ENCODE data around the gene EGFL7.

EGFL7 gene

GRCh38 chr9:136642439-136642921, 20.2 kb upstream of the EGFL7 start:
- TF ChIP-seq CTCF (IDR thresholded peaks at IDR 0.05; ENCODE audit: low read depth, low read length, missing control alignments): no peak
- no peak for DNase-seq (ENCODE audit: low read depth)
- H3K4me3 ChIP-seq (ENCODE audit: low read depth, low read length): no peak overlapping the region

GRCh38 chr9:136643596-136644342, 18.9 kb upstream of the EGFL7 start:
- DNase-seq (ENCODE audit: low read depth): no peak
- TF ChIP-seq CTCF (IDR thresholded peaks at IDR 0.05; ENCODE audit: low read depth, low read length, missing control alignments): no peak

GRCh38 chr9:136644343-136644592, 18.4 kb upstream of the EGFL7 start:
- no peak for DNase-seq (ENCODE audit: low read depth)
- H3K4me3 ChIP-seq (ENCODE audit: low read depth, low read length): no peak overlapping the region
- TF ChIP-seq CTCF (IDR thresholded peaks at IDR 0.05; ENCODE audit: low read depth, low read length, missing control alignments): no peak

More at GRCh38 chr9:136643596-136644342, 18.9 kb upstream of the EGFL7 start:
- H3K4me3 ChIP-seq (ENCODE audit: low read depth, low read length): no peak overlapping the region

- no peak for DNase-seq (ENCODE audit: low read depth)
- no peak overlapping the region for H3K4me3 ChIP-seq (ENCODE audit: low read depth, low read length)
- peak; percentile 93 for TF ChIP-seq CTCF (IDR thresholded peaks at IDR 0.05; ENCODE audit: low read depth, low read length, missing control alignments)
These were observed 17.9 kb upstream of the EGFL7 start for GRCh38 chr9:136644593-136645351.

GRCh38 chr9:136645352-136645902, 17.3 kb upstream of the EGFL7 start:
- no peak for TF ChIP-seq CTCF (IDR thresholded peaks at IDR 0.05; ENCODE audit: low read depth, low read length, missing control alignments)
- DNase-seq (ENCODE audit: low read depth): no peak
- H3K4me3 ChIP-seq (ENCODE audit: low read depth, low read length): no peak overlapping the region

- no peak overlapping the region for H3K4me3 ChIP-seq (ENCODE audit: low read depth, low read length)
- DNase-seq (ENCODE audit: low read depth): no peak
- TF ChIP-seq CTCF (IDR thresholded peaks at IDR 0.05; ENCODE audit: low read depth, low read length, missing control alignments): no peak
These were observed 16.6 kb upstream of the EGFL7 start for GRCh38 chr9:136645903-136646754.

All from GM12864 (cell line).